AG09309 (cell line): Measurements from ENCODE around the gene GPR157.

Experiments
- DNase-seq: peaks from one replicate; pipeline ENCODE4 v3.0.0-alpha.2; 2010; ENCODE audit warnings: low read depth
- H3K4me3 ChIP-seq: 2 replicates; pipeline ENCODE4 v1.5.1; 2011; ENCODE audit warnings: mild to moderate bottlenecking, low read depth, low read length, moderate library complexity; ENCODE audit not compliant: control insufficient read depth
- CTCF ChIP-seq: IDR thresholded peaks from 2 replicates; pipeline ENCODE4 v1.5.1; 2011; ENCODE audit warnings: mild to moderate bottlenecking, low read depth, low read length, inconsistent platforms; ENCODE audit not compliant: insufficient read depth, control insufficient read depth; ENCODE audit errors: missing control alignments

The GPR157 gene

GRCh38 chr1:9166289-9167235 lies 37.7 kb upstream of the GPR157 start:
- no peak overlapping the region for H3K4me3 ChIP-seq
- TF ChIP-seq CTCF, result no peak
- DNase-seq, result peak; percentile 67

DNA sequence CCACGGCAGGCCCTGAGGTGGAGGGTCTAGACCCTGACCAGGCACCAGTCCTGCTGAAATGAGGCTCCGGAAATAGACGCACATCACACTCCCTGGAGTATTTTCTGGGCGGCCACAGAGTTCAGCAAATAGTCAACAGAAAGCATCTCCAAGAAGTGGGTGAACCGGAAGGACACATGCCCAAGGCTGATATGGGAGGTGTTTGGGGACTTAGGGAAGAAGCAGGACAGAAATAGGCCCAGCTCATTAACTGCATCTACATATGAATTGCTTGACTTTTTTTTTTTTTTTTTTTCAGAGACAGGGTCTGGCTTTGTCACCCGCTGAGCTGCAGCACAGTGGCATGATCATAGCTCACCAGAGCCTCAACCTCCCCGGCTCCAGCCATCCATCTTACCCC lies 36.5 kb upstream of the GPR157 start:
- TF ChIP-seq CTCF, result no peak
- DNase-seq, result no peak
- no peak overlapping the region for H3K4me3 ChIP-seq

DNA sequence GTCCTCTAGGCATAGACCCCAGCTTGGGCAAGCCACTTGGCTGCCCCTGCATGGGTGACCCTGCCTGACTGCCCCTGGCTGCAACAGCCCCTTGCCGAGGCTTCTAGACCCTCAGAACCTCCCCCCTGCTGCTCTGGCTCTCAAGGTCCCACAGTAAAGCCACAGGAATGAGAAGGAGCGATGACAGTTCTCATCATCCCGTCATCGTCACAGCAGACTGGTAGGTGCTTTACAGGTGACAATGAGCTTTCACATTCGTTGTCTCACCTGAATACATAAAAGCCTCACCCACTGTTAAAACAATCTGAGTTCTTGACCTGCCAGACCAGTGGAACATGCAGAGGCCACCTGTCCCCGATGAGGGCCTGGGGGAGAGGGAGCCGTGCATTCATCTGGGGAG lies 36.0 kb upstream of the GPR157 start:
- no peak overlapping the region for H3K4me3 ChIP-seq
- no peak for DNase-seq
- TF ChIP-seq CTCF, result no peak

DNA sequence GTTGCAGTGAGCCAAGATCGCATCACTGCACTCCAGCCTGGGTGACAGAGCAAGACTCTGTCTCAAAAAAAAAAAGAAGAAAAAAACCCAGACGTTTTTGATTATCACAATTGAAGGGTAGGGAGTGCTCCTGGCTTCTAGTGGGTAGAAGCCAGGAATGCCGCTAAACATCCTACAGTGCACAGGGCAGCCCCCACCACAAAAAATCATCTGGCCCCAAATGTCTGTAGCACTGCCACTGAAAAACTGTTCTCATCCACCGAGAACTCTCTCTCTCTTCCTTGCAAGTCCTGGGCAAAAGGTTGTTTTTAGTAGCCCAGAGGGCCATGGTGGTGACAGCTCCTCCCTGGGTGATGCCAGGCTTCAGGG lies 35.6 kb upstream of the GPR157 start:
- no peak overlapping the region for H3K4me3 ChIP-seq
- no peak for TF ChIP-seq CTCF
- no peak for DNase-seq

DNA sequence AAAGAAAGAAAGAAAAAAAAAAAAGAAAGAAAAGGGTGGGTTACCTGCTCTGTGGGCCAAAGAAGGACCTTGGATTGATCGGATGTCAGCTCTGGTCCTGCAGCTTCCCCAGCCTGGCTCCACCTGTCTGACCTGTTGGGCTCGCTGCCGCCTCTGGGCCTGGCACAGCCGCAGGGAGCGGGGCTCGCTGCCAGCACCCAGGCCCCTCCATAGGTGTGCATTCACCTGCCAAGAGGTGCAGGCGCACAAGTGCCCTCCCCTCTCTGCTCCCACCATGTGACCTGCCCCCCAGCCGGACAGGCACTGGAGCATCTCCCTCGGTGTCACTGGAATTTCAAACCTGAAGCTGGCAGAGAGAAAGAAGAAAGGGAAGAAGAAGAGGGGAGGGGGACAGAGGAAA lies 33.1 kb upstream of the GPR157 start:
- no peak for TF ChIP-seq CTCF
- DNase-seq, result no peak
- H3K4me3 ChIP-seq, result no peak overlapping the region

- DNase-seq, result no peak
- H3K4me3 ChIP-seq, result no peak overlapping the region
- TF ChIP-seq CTCF, result no peak
Observed at GRCh38 chr1:9161342-9161741, 32.4 kb upstream of the GPR157 start.
